Esophagus muscularis mucosa (tissue), 3 donors: Measurements from ENCODE around the gene MZF1.

Experiments
- POLR2AphosphoS5 ChIP-seq, 2 donors: sonication (generic); formaldehyde crosslinking; IDR thresholded peaks; one replicate each; pipeline ENCODE4 v1.6.1; 2017; ENCODE audit warnings: antibody characterized with exemption in 2 of 2
- TF ChIP-seq, protein P1 (sequence below), 3 experiments: fragments of 200-600 bp in 2 of 3; fragments of 450-650 bp in 1 of 3; sonication (generic) in 2 of 3; IDR thresholded peaks; one replicate each; pipeline ENCODE4 v1.5.1; 2017 to 2019; ENCODE audit warnings: antibody characterized with exemption in 3 of 3, mild to moderate bottlenecking in 2 of 3, moderate library complexity in 1 of 3

GRCh38 chr19:58570770-58571574, 2.2 kb downstream of the MZF1 start:
- TF ChIP-seq, protein P1, sequence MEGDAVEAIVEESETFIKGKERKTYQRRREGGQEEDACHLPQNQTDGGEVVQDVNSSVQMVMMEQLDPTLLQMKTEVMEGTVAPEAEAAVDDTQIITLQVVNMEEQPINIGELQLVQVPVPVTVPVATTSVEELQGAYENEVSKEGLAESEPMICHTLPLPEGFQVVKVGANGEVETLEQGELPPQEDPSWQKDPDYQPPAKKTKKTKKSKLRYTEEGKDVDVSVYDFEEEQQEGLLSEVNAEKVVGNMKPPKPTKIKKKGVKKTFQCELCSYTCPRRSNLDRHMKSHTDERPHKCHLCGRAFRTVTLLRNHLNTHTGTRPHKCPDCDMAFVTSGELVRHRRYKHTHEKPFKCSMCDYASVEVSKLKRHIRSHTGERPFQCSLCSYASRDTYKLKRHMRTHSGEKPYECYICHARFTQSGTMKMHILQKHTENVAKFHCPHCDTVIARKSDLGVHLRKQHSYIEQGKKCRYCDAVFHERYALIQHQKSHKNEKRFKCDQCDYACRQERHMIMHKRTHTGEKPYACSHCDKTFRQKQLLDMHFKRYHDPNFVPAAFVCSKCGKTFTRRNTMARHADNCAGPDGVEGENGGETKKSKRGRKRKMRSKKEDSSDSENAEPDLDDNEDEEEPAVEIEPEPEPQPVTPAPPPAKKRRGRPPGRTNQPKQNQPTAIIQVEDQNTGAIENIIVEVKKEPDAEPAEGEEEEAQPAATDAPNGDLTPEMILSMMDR (IDR thresholded peaks at IDR 0.05), result no peak
- no peak for TF ChIP-seq POLR2AphosphoS5 (IDR thresholded peaks at IDR 0.05)
